ENCODE results near the gene JAG1. TPM values are rescaled to one million over a fixed set of nuclear protein-coding genes. Genes with fewer than 3 reads are reported as not detected.

JAG1 gene
- total and polyA plus RNA-seq, 2 experiments from 2014 or later = 1.2 to 8.4 TPM

GRCh38 chr20:10633718-10634117, 40.1 kb downstream of the JAG1 start:
- Histone ChIP-seq H3K36me3 (ENCODE audit: low read depth) (no peaks in the 10 kb centered on the region), H3K4me1 (ENCODE audit: insufficient read depth) (peaks cover 26% of the 10 kb centered on the region), H3K79me2 (ENCODE audit: insufficient read depth) (no peaks in the 10 kb centered on the region), H3F3A (ENCODE audit: insufficient read depth) (peaks cover 11% of the 10 kb centered on the region), H4K20me1 (ENCODE audit: insufficient read depth) (no peaks in the 10 kb centered on the region), H2AFZ (no peak overlapping the region), H3K27me3 (replicated peaks; ENCODE audit: insufficient read depth) (no peaks in the 10 kb centered on the region), H3K4me3 (no peak overlapping the region), H3K4me2 (ENCODE audit: unreplicated experiment) (no peak overlapping the region), H3K9me2 (ENCODE audit: insufficient read depth) (no peaks in the 10 kb centered on the region), H3K9ac (no peak overlapping the region), H3K9me3 (ENCODE audit: low read depth) (no peaks in the 10 kb centered on the region), H3K27ac (no peak overlapping the region)
- WGBS, 2 experiments (ENCODE audit: low coverage in 1 of 2, low lambda C conversion rate in 2 of 2, missing lambda C conversion rate in 2 of 2) = 91 to 97% methylated on average over 5 of the region's 5 CpGs
- in situ Hi-C loops (cut with MboI) = no loop called here
- DNase-seq = no peak
- no peak for TF ChIP-seq EZH2 (IDR thresholded peaks at IDR 0.05; ENCODE audit: insufficient read depth, poor library complexity, severe bottlenecking)
- TF ChIP-seq EZH2phosphoT487 (IDR thresholded peaks at IDR 0.05; ENCODE audit: insufficient read depth, low read depth) = no peak

- no peak overlapping the region for H3K4me2 ChIP-seq (ENCODE audit: unreplicated experiment)
- H3K27me3 ChIP-seq (replicated peaks; ENCODE audit: insufficient read depth) = no peaks in the 10 kb centered on the region
- TF ChIP-seq EZH2phosphoT487 (IDR thresholded peaks at IDR 0.05; ENCODE audit: insufficient read depth, low read depth) (no peak), EZH2 (IDR thresholded peaks at IDR 0.05; ENCODE audit: insufficient read depth, poor library complexity, severe bottlenecking) (no peak)
- peaks cover 26% of the 10 kb centered on the region for H3K4me1 ChIP-seq (ENCODE audit: insufficient read depth)
- H3K4me3 ChIP-seq = no peak overlapping the region
- WGBS, 2 experiments (ENCODE audit: low coverage in 1 of 2, low lambda C conversion rate in 2 of 2, missing lambda C conversion rate in 2 of 2) = 92 to 95% methylated on average over 13 of the region's 13 CpGs
- H3K79me2 ChIP-seq (ENCODE audit: insufficient read depth) = no peaks in the 10 kb centered on the region
- in situ Hi-C loops (cut with MboI) = no loop called here
- no peaks in the 10 kb centered on the region for H4K20me1 ChIP-seq (ENCODE audit: insufficient read depth)
- H2AFZ ChIP-seq = no peak overlapping the region
- DNase-seq = no peak
- H3K36me3 ChIP-seq (ENCODE audit: low read depth) = no peaks in the 10 kb centered on the region
- H3F3A ChIP-seq (ENCODE audit: insufficient read depth) = peaks cover 11% of the 10 kb centered on the region
- no peaks in the 10 kb centered on the region for H3K9me3 ChIP-seq (ENCODE audit: low read depth)
- no peak overlapping the region for H3K27ac ChIP-seq
- H3K9ac ChIP-seq = no peak overlapping the region
- H3K9me2 ChIP-seq (ENCODE audit: insufficient read depth) = no peaks in the 10 kb centered on the region
Observed at GRCh38 chr20:10632721-10633509, 40.9 kb downstream of the JAG1 start.

- H3K27me3 ChIP-seq (replicated peaks; ENCODE audit: insufficient read depth) = no peaks in the 10 kb centered on the region
- no peaks in the 10 kb centered on the region for H3K36me3 ChIP-seq (ENCODE audit: low read depth)
- no peak overlapping the region for H3K4me3 ChIP-seq
- no peaks in the 10 kb centered on the region for H3K79me2 ChIP-seq (ENCODE audit: insufficient read depth)
- no peak overlapping the region for H2AFZ ChIP-seq
- no peaks in the 10 kb centered on the region for H4K20me1 ChIP-seq (ENCODE audit: insufficient read depth)
- no peak overlapping the region for H3K4me2 ChIP-seq (ENCODE audit: unreplicated experiment)
- H3K9me3 ChIP-seq (ENCODE audit: low read depth) = no peaks in the 10 kb centered on the region
- H3F3A ChIP-seq (ENCODE audit: insufficient read depth) = peaks cover 5% of the 10 kb centered on the region
- no peak overlapping the region for H3K27ac ChIP-seq
- H3K4me1 ChIP-seq (ENCODE audit: insufficient read depth) = peaks cover 11% of the 10 kb centered on the region
- TF ChIP-seq EZH2phosphoT487 (IDR thresholded peaks at IDR 0.05; ENCODE audit: insufficient read depth, low read depth) (no peak), EZH2 (IDR thresholded peaks at IDR 0.05; ENCODE audit: insufficient read depth, poor library complexity, severe bottlenecking) (no peak)
- H3K9me2 ChIP-seq (ENCODE audit: insufficient read depth) = no peaks in the 10 kb centered on the region
- no peak overlapping the region for H3K9ac ChIP-seq
- WGBS, 2 experiments (ENCODE audit: low coverage in 1 of 2, low lambda C conversion rate in 2 of 2, missing lambda C conversion rate in 2 of 2) = 91 to 93% methylated on average over 4 of the region's 4 CpGs
- no peak for DNase-seq
- in situ Hi-C loops (cut with MboI) = no loop called here
Observed at GRCh38 chr20:10631126-10631525, 42.7 kb downstream of the JAG1 start.

GRCh38 chr20:10629946-10630650, 43.7 kb downstream of the JAG1 start:
- no peaks in the 10 kb centered on the region for H3K9me3 ChIP-seq (ENCODE audit: low read depth)
- no peaks in the 10 kb centered on the region for H3K79me2 ChIP-seq (ENCODE audit: insufficient read depth)
- no peak overlapping the region for H3K4me3 ChIP-seq
- TF ChIP-seq EZH2 (IDR thresholded peaks at IDR 0.05; ENCODE audit: insufficient read depth, poor library complexity, severe bottlenecking) = no peak
- TF ChIP-seq EZH2phosphoT487 (IDR thresholded peaks at IDR 0.05; ENCODE audit: insufficient read depth, low read depth) = no peak
- H3K9ac ChIP-seq = no peak overlapping the region
- H3F3A ChIP-seq (ENCODE audit: insufficient read depth) = no peaks in the 10 kb centered on the region
- H2AFZ ChIP-seq = no peak overlapping the region
- DNase-seq = no peak
- no peaks in the 10 kb centered on the region for H3K36me3 ChIP-seq (ENCODE audit: low read depth)
- in situ Hi-C loops (cut with MboI) = no loop called here
- H3K4me2 ChIP-seq (ENCODE audit: unreplicated experiment) = no peak overlapping the region
- peaks cover 3% of the 10 kb centered on the region; the same call in 1 of the 2 replicates for H3K4me1 ChIP-seq (ENCODE audit: insufficient read depth)
- WGBS, 2 experiments (ENCODE audit: low coverage in 1 of 2, low lambda C conversion rate in 2 of 2, missing lambda C conversion rate in 2 of 2) = 86 to 89% methylated on average over 9 of the region's 9 CpGs
- no peaks in the 10 kb centered on the region for H3K27me3 ChIP-seq (replicated peaks; ENCODE audit: insufficient read depth)
- no peaks in the 10 kb centered on the region for H4K20me1 ChIP-seq (ENCODE audit: insufficient read depth)
- H3K9me2 ChIP-seq (ENCODE audit: insufficient read depth) = no peaks in the 10 kb centered on the region
- no peak overlapping the region for H3K27ac ChIP-seq

Measured in GM23248 (cell line).